Fibroblast of the aortic adventitia (primary cell): ENCODE measurements around the gene LRCH2. TPM values are rescaled to one million over a fixed set of nuclear protein-coding genes. Genes with fewer than 3 reads are reported as not detected.
"Not testable (repeated sequence)": the region's sequence is repeated elsewhere in the genome, so short reads cannot be mapped to it uniquely, and the experiment has no call there.

ENCODE experiments used
- DNase-seq: peaks from one replicate; pipeline ENCODE4 v3.0.0-alpha.2; 2010; ENCODE audit warnings: low read depth
- H3K4me3 ChIP-seq: 2 replicates; pipeline ENCODE4 v1.5.1; 2011; ENCODE audit warnings: low read depth, mild to moderate bottlenecking, control low read depth, low read length, moderate library complexity
- CTCF ChIP-seq: IDR thresholded peaks from 2 replicates; pipeline ENCODE4 v1.5.1; 2011; ENCODE audit warnings: mild to moderate bottlenecking, low read length, control low read depth, inconsistent platforms; ENCODE audit not compliant: insufficient read depth
- total RNA-seq: library from RNA; depleted of rRNA; stranded (reverse); fragments of >200 nt; gene quantifications from 2 replicates; pipeline ENCODE4 v1.2.3, GENCODE V29; 2012; ENCODE audit warnings: low replicate concordance

The LRCH2 gene
- total RNA-seq, 1 donor = 11.1 TPM

GRCh38 chrX:115234461-115234860, 565 bp upstream of the LRCH2 start:
- no peak for DNase-seq
- H3K4me3 ChIP-seq = peak overlapping the region; percentile 74
- no peak for TF ChIP-seq CTCF

DNA sequence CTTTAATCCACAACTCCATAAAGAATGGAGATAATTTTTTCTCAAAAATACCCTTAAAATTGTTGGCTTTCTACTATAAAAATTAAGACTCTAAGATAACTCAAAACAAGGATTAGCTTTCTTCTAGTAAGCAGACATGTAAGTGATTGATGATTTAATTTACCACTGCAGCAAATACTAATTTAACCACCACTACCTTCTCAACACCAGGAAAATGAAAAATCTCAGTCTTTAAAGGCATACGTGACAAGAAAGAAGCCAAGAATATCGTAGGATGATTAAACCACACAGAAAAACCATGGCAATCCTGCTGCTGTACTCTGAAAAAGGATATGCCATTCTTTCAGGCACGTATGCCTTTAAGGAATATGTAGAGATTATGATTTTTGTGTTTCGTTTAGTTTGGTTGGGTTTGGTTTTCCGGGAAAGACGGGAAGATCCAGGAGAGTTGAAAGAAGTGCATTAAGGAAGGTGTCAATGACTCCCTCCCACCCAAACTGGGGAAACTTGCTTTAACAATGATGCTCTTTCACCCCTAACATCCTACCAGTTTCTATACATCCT, 881 bp downstream of the LRCH2 start:
- peak; percentile 16 for DNase-seq
- no peak for TF ChIP-seq CTCF
- peak overlapping the region; percentile 74 for H3K4me3 ChIP-seq

DNA sequence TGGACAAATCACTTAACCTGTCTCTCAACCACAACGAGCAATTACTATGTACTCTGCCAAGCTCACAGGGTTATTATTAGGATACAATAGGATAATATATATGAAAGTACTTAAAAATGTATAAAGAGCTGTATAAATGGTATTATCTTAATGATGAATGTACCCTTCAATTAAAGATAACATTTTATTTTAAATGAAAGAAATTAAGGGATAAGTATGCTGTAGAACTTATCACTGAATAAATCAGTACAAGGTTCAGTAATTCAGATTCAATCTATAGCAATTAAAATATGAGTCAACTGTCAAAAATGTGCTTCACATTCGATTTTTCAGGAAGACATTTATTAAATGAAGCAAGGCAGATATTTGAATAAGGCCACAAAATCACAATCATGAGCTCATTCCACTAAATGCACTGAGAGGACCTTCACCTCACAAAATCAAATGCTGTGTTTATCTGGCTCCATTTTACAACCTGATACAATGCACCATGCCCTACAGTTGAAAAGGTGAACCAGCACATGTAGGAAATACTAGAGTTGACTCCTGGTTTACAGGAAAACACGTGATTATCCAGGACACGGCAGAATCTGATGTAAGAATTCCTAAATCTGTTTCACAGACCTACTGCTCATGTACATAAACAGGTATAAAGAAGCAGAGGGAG, 4.4 kb downstream of the LRCH2 start:
- no peak for TF ChIP-seq CTCF
- H3K4me3 ChIP-seq = no peak overlapping the region

DNA sequence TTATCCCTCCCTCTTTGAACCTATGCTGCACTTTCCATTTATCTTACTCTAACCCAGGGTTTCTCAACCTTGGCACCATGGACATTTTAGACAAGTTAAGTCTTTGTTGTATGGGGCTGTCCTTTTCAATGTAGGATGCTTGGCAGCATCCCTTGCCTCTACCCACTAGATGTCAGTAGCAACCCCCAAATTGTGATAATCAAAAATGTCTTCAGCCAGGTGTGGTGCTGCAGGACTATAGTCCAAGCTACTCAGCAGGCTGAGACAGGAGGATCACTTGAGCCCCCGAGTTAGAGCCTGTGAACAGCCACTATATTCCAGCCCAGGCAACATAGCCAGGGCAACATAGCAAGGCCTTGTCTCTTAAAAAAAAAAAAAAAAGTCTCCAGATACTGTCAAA, 7.0 kb downstream of the LRCH2 start:
- H3K4me3 ChIP-seq = no peak overlapping the region
- peak; percentile 46 for TF ChIP-seq CTCF
- peak; percentile 26 for DNase-seq

More for the DNA sequence above, 4.4 kb downstream of the LRCH2 start:
- DNase-seq = no peak

GRCh38 chrX:115217346-115217745, 16.6 kb downstream of the LRCH2 start:
- not testable (repeated sequence) for H3K4me3 ChIP-seq, DNase-seq

- no peak overlapping the region for H3K4me3 ChIP-seq
- DNase-seq = no peak
- TF ChIP-seq CTCF = no peak
These were observed 19.3 kb downstream of the LRCH2 start for GRCh38 chrX:115214605-115215004.

GRCh38 chrX:115214151-115214550, 19.7 kb downstream of the LRCH2 start:
- DNase-seq = no peak
- H3K4me3 ChIP-seq = no peak overlapping the region
- TF ChIP-seq CTCF = no peak

GRCh38 chrX:115209547-115209946, 24.3 kb downstream of the LRCH2 start:
- DNase-seq, H3K4me3 ChIP-seq: not testable (repeated sequence)
